GM18909 (cell line): Measurements from ENCODE around the gene KLF15.

ENCODE experiments used
- ATAC-seq: cut with Tn5 transposase; IDR thresholded peaks from one replicate; pipeline ENCODE4 v1.9.1; 2021; ENCODE audit warnings: mild to moderate bottlenecking; ENCODE audit not compliant: unreplicated experiment, poor library complexity

Gene KLF15

DNA sequence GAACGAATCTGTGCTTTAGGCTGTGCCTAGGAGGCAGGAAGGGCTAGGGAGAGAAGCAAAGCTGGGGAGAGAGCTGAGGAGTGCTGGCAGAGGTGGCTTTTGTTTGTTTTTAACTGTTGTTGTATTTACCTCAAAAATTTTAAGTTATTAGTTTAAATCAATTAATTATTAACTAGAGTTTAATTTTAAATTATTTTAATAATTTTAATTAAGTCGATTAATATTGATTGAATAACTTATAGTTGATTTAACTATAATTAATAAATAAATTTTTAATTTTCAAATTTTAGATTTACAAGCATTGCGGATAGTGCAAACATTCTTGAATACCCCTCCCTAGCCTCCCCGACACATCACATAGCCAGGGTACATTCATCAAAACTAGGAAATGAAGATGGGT, 30.6 kb downstream of the KLF15 start:
- no peak for ATAC-seq

DNA sequence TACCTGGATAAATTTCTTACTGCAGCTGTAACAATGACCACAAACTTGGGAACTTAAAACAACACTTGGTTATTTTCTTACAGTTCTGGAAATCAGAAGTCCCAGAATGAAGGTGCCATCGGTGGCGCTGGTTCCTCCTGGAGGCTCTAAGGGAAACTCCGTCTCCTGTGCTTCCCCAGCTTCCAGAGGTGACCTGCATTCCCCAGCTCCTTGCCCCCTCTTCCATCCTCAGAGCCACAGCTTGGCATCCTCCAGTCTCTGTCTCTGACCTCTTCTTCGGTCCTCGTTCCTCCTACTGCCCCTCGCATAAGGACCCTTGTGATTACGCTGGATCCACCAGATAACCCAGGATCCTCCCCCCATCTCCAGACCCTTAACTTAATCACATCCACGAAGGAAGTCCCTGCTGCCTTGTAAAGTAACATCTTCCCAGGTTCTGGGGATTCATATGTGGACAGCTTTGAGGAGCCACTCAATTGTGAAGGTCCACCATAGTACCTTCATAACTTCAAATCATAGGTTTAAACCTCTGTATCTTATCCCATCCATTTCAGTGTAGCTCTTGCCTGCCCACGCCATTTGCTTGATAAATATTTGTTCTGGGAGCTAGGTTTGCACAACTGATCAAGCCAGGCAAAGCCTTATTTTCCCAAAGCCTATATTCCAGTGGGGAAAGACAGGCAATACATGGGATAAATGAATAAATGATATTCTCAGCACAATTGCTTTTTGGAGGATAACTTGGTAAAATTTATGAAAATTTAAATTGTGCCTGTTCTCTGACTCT, 34.8 kb downstream of the KLF15 start:
- ATAC-seq, result no peak

DNA sequence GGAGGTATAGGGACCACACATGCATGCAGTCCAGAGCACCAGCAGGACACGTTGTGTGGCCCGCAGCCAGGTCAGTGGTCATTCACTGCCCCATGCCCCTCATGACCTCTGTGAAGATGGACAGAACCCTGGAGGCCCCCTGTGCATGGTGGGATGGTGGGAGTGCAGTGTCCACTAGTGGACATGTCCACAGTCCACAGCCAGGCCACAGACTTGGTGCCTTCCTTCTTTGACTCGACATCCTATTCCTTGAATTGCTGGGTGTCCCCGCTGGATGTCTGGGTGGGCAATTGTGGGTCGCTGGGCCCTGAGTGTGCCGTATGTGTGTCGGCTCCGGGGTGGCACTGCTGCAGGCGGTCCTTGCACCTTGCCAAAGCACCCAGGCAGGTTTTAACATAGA, 35.7 kb downstream of the KLF15 start:
- ATAC-seq, result no peak

DNA sequence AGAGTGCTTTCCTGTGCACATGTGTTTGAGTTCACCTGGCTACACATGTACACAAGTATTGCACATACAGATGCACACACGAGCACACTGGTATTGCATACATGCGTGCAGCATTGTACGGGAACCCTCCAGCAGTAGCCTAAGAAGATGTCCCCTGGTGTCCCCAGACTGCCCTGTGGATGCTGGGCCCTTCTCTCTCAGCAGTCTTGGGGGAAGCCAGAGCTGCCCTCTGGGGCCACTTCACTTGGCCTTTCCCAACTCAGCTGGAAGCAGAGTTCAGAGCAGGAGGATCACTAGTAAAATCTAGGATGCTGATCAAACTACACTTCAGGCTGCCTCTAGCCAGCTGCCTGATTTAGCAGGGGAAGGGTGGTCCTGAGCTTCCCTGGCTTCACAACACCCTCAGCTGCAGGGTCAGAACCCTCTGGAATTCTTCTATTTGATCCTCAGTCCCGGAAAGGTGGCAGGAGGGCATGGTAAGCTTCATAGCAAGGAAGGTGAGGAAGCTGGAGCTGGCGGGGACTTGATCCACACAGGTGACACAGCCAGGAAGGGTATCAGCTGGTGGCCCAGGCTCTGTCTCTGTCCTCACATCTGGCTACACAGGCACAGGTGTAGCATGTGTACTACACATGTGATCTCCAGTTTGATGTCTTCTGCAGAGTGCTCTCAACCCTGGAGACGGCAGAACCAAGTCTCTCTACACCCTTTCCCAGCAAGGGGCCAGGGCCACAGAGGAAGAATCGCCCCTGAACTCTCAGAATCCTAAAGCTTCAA, 36.5 kb downstream of the KLF15 start:
- ATAC-seq, result no peak

DNA sequence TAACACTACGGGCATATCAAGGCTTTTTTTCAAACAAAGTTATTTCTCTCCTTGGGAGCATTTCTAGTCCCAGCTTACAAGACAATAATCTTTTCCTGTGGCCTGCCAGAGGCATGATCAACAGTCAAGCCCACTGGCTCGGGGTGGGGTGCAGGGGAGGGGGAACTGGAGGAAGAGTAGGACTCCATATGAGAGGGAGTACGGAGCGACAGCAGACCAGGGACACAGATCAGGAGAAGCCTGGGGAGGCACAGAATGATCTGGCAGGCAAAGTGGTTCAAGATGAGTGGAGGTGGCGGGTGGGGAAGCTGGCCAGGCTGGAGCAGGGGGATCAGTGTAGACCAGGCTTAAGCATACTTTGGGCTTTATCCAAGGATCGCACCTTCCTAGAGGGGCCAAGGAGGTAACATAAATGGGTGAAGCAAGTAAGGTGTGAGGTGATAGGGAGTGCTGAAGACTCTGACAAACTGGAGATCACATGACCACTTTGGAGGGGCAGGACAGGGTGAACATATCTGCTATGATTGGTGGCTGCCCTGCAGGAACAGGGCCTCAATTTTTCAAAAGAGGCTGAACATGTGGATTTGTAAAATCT, 37.4 kb downstream of the KLF15 start:
- ATAC-seq, result no peak

DNA sequence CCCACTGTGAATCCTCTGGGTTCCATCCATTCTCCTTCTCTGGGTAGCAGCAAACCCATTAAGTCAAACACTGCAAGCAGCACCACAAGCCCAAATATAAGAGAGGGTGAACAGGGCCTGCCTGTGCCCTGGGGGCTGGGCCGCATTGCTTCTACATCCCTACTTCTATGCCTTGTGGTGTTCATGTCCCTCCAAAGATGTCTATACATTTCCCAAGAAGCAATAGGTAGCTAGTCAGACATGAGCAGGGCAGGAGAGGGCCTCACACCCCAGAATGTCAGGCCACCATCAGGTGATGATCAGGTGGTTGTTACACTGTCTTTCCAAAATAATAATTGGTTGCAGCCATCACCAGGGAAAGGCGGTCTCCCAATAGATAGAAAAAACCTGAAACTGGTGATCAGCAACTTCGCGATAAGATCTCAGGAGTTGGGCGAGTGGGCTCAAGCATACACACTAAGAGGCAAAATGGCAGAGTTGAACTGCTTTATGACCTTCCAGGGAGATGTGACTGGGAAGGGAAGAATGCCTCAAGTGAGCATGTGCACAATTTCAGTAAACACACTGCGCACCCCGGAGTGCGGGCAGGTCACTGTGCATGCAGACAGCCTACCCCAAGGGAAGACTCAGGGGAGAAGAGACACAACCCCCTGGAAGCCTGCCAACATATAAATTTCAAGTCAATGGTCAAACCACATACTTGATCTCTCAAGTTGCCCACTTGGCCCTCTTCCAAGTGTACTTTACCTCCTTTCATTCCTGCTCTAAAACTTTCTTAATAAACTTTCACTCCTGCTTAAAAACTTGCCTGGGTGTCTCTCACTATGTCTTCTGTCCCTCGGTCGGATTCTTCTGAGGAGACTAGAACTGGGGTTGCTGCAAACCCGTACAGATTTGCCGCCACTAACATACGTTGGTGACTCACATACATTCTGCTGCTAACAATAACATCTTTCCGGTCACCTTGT, 39.9 kb downstream of the KLF15 start:
- ATAC-seq, result no peak

DNA sequence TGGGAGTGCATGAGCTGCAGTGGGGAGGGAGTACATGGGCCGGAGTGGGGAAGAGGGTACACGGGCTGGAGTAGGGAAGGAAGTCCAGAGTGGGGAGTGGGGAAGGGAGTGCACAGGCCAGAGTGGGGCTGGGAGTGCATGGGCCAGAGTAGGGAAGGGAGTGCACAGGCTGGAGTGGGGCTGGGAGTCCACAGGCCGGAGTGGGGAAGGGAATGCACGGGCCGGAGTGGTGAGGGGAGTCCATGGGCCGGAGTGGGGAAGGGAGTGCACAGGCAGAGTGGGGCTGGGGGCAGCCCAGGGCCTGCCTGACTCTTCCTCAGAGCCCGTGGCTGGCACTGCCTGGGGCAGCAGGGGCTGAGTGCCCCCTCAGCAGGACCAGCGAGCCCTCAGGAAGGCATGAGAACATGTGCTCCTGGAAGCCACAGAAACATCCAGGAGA, 40.7 kb downstream of the KLF15 start:
- no peak for ATAC-seq

DNA sequence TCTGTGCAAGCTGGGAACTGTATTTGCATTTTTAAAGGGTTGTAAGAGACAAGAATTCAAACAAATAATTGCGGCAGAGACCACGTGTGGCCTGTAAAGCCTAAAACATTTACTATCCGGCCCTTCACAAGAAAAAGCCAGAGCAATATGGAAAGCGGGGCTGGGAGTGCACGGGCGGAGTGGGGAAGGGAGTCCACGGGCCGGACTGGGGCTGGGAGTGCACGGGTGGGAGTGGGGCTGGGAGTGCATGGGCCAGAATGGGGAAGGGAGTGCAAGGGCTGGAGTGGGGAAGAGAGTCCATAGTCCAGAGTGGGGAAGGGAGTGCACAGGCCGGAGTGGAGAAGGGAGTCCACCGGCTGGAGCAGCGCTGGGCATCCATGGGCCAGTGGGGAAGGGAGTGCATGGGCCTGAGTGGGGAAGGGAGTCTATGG, 41.2 kb downstream of the KLF15 start:
- ATAC-seq, result no peak

DNA sequence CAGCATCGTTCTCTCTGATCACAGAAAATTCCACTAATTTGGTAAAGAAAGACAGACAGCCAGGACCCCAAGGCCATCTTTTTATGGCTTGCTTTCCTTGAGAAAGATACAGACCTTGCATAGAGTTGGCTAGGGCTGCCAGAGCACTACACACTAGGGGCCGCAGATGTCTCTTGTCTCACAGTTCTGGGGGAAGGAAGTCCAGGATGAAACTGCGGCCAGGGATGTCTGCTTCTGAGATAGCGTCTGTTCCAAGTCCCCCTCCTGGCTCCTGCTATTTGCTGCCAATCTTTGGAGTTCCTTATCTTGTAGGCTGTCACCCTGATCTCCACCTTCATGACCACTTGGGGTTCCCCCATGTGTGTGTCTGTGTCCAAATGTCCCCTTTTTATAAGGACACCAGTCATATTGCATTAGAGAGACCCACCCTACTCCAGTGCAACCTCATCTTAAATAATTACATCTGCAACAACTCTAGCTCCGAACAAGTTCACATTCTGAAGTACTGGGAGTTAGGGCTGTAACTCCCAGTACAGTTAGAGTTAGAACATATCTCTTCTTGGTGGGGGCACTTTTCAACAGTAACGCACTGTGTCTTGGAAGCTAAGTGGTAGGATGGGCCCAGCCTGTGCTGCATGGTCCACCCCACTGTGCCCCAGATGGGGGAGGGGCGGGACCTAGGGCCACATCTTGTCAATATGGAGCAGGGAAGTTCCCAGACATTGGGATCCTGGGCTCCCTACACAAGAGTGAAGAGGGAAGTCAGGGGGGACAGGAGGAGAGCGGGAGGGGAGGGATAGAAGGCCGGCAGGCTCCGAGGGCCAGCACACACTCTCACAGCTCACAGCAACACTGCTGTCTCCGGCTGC, 42.2 kb downstream of the KLF15 start:
- no peak for ATAC-seq

DNA sequence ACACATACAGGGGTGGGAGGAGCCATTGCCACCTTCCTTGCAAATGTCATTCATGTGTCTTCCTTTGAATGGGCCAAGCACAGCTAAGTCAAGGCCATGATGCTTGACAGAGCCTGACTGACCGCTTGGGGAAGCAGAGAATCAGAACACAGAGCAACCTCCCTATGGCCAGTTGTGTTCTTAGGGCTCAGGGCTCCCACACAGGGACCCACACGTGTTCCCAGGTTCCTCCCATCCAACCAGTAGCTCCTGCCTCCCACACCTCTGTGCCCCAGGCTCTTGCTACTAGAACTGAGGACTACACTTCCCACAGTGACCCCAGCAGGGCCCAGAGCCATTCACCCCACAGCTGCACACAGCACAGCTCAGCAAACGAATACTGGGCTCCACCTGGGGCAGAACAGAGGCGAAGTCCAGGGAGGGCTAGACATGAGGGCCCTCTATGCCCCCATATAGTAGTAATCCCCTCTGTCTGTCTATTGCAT, 42.9 kb downstream of the KLF15 start:
- no peak for ATAC-seq

DNA sequence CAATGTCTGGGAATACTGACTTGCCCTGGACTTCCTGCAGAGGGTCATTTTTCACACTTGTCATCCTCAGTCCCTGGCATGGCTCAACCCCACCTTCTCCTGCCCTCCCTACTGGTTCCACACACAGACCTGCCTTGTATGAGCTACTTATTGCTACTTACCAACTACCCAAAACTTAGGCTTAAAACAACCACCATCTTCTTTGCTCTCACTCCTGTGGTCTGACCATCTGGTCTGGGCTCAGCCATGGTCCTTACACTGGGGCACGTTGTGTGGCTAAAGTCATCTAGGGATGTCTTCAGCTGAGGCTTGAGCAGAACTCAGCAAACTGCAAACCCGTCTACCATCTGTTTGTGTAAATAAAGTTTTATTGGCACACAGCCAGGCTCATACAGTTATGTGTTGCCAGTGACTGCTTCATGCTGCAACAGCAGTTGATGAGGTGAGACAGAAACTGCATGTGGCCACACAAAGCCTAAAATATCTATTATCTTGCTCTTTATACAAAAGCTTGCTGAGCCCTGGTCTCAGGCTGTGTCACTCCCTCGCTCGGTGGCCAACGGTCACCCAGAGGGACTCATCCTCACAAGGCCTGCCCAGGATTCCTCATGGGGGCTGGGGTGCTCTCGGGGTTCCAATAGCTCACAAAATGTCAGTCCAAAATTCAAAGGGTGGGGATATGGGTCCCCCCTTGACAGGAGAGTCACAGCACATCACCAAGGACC, 43.5 kb downstream of the KLF15 start:
- ATAC-seq, result no peak

DNA sequence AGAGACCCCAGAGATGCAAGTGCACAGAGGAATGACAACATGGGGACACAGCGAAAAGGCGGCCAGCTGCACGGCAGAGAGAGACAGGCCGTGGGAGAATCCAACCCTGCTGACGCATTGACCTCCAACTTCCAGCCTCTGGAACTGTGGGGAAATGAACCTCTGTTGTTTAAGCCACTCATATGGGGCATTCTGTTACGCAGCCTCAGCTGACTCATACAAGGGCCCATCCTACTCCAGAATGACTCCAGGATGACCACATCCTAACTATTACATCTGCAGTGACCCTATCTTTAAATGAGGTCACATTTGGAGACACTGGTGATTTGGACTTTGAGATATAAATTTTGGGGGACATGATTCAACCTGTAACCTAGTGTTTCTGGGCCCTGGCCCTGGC, 44.0 kb downstream of the KLF15 start:
- no peak for ATAC-seq

DNA sequence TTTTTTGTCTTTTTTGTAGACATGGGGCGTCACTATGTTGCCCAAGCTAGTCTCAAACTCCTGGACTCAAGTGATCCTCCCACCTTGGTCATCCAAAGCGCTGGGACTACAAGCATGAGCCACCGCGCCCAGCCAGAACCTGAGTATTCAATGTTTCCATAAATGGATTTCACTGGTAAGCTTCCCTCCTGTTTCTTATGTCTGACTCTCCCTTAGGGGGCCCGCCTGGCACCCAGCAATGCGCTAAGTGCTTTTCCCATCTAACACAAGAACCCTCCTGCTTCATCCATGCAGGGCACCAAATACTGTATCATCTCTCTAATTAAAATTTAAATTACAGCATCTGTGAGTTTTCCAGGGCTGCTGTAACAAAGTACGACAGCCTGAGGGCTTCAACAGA, 44.9 kb downstream of the KLF15 start:
- ATAC-seq, result no peak

DNA sequence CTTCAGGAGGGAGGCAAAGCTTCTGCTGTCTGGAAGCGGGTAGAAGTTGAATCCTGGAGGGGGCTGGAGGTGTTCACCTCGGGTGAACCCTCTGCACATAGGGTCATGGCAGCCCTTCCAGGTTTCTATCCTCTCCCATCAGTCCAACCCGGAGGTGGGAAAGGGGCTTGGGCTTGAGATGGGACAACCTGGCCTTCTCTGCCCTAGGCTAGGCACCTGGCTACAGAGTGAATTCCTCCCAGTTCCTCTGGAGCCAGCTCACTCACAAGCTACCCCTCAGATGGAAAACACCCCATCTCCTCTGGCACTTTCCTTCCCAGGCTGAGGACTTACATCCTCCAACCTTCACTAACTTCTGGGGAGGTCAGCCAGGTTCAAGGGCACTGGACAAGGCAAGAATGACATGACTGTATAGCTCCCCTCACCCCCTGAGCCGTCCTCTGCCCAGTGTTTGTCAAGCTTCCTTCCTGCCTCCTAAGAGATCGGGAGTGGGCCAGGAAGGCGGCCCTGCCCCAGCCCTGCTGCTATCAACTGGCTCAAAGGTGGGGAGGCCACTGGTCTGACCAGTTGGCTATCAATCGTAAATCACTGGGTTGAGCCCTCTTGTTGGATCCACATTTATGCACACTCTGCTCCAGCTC, 45.8 kb downstream of the KLF15 start:
- no peak for ATAC-seq

DNA sequence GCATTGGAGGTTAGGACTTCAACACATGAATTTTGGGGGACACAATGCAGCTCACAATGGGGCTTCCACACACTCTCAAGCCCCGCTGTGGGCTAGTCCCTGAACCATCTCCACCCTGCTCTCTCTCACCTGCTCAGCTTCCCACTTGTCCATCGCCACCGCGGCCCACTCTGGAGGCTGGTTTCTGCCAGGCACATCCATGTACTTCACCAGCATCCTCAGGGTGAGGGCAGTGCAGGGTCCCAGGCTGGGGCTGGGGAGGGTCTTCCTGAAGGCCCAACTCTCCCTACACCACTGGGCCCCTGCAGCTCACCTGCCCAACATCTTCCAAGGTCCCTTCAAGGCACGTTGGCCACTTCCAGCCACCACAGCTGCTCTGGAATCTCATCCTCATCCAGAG, 46.4 kb downstream of the KLF15 start:
- no peak for ATAC-seq

DNA sequence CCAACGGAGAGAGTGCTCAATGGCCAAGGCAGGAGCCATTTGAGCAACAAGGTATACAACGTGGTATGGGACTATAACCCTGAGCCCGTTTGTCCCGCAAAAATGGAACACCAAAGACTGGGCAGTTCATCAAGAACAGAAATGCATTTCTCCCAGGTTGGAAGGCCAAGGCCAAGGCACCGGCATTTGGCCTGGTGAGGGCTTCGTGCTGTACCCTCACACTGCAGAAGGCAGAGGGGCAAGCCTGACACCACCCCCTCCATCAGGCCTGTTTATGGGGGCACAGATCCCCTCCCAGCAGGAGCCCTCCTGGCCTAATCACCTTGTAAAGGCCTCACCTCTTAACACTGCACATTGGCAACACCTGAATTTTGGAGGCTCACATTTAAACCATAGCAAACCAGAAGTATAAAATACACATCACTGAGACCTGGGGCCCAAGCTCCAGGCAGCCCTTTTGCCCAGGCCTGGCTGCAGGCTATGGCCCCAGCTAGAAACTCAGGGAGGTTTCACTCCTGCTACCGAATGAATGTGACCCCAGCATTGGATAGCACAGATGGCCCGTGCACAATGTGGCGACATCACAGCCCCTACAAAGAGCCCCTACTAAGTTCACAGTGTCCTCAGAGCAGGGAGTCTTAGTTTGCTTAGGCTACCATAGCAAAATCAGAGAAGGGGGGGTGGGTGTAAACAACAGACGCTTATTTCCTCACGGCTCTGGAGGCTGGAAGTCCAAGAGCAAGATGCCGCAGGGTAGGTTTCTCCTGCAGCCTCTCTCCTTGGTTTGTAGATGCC, 47.1 kb downstream of the KLF15 start:
- ATAC-seq, result no peak

DNA sequence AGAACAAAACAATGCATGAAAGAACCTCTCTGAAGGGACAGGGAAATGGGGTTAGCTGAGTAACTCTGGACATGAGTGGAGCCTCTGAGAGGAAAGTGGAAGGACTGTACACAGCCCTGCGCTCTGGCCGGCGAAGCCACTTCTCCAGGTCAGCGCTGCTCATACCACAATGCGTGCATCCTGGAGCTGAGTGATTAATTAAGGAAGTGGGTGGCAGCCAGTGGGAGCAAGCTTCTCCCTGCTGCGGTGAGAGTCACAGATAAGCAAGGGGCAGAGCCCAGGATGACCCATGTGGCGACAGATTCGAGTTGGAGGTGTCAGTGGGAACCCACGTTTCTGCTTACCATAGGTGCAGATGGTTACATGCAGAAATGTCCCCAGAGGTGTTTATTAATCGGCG, 48.0 kb downstream of the KLF15 start:
- ATAC-seq, result no peak
